HG02588 (cell line): ENCODE results near the gene LAMB1.
"Not testable (repeated sequence)": the region's sequence is repeated elsewhere in the genome, so short reads cannot be mapped to it uniquely, and the experiment has no call there.

ENCODE experiments used
- ATAC-seq: cut with Tn5 transposase; IDR thresholded peaks from one replicate; pipeline ENCODE4 v1.9.1; 2021; ENCODE audit warnings: mild to moderate bottlenecking, moderate library complexity; ENCODE audit not compliant: unreplicated experiment

LAMB1 gene

GRCh38 chr7:107973861-107974260 lies 29.1 kb downstream of the LAMB1 start:
- no peak for ATAC-seq

GRCh38 chr7:107972941-107973376 lies 30.0 kb downstream of the LAMB1 start:
- ATAC-seq = no peak

- no peak for ATAC-seq
These were observed 30.9 kb downstream of the LAMB1 start for GRCh38 chr7:107972075-107972482.

- ATAC-seq = no peak
These were observed 31.3 kb downstream of the LAMB1 start for GRCh38 chr7:107971613-107972012.

- ATAC-seq = no peak
These were observed 31.9 kb downstream of the LAMB1 start for GRCh38 chr7:107971100-107971499.

- no peak for ATAC-seq
These were observed 33.1 kb downstream of the LAMB1 start for GRCh38 chr7:107969856-107970255.

- ATAC-seq = no peak
These were observed 34.5 kb downstream of the LAMB1 start for GRCh38 chr7:107968449-107968848.

GRCh38 chr7:107967420-107967819 lies 35.5 kb downstream of the LAMB1 start:
- ATAC-seq = no peak

GRCh38 chr7:107966711-107967110 lies 36.2 kb downstream of the LAMB1 start:
- ATAC-seq = no peak

GRCh38 chr7:107964510-107964909 lies 38.5 kb downstream of the LAMB1 start:
- ATAC-seq = no peak

- no peak for ATAC-seq
These were observed 40.1 kb downstream of the LAMB1 start for GRCh38 chr7:107962817-107963216.

GRCh38 chr7:107961405-107961804 lies 41.6 kb downstream of the LAMB1 start:
- ATAC-seq = no peak

- ATAC-seq = no peak
These were observed 42.7 kb downstream of the LAMB1 start for GRCh38 chr7:107960272-107960671.

GRCh38 chr7:107959527-107959898 lies 43.4 kb downstream of the LAMB1 start:
- ATAC-seq = no peak

- ATAC-seq = no peak
These were observed 44.0 kb downstream of the LAMB1 start for GRCh38 chr7:107958764-107959526.

GRCh38 chr7:107957436-107957835 lies 45.5 kb downstream of the LAMB1 start:
- ATAC-seq = no peak

GRCh38 chr7:107956950-107957349 lies 46.0 kb downstream of the LAMB1 start:
- not testable (repeated sequence) for ATAC-seq

GRCh38 chr7:107955394-107955793 lies 47.6 kb downstream of the LAMB1 start:
- ATAC-seq = no peak

- no peak for ATAC-seq
These were observed 49.0 kb downstream of the LAMB1 start for GRCh38 chr7:107953924-107954303.

- no peak for ATAC-seq
These were observed 49.6 kb downstream of the LAMB1 start for GRCh38 chr7:107953265-107953923.

- ATAC-seq = no peak
These were observed 51.1 kb downstream of the LAMB1 start for GRCh38 chr7:107951896-107952295.

GRCh38 chr7:107951172-107951787 lies 51.7 kb downstream of the LAMB1 start:
- ATAC-seq = no peak
